Measurements from ENCODE around the gene RGS7.
"Not testable (repeated sequence)": the region's sequence is repeated elsewhere in the genome, so short reads cannot be mapped to it uniquely, and the experiment has no call there.

DNA sequence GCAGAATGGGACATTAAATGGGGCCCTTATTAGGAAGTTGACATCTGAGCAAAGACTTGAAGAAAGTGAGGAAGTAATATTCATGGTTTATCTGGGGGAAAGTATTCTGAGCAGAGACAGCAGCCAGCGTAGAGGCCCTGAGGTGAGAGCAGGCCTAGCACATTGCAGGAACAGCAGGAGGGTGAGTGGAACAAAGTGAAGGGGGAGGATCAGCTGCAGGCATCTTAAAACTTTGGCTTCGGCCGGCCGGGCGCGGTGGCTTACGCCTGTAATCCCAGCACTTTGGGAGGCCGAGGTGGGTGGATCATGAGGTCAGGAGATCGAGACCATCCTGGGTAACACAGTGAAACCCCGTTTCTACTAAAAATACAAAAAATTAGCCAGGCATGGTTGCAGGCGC is 55.0 kb downstream of the RGS7 start:
- TF ChIP-seq EZH2 (IDR thresholded peaks at IDR 0.05; ENCODE audit: low read length): not testable (repeated sequence)
- TF ChIP-seq, protein P1, sequence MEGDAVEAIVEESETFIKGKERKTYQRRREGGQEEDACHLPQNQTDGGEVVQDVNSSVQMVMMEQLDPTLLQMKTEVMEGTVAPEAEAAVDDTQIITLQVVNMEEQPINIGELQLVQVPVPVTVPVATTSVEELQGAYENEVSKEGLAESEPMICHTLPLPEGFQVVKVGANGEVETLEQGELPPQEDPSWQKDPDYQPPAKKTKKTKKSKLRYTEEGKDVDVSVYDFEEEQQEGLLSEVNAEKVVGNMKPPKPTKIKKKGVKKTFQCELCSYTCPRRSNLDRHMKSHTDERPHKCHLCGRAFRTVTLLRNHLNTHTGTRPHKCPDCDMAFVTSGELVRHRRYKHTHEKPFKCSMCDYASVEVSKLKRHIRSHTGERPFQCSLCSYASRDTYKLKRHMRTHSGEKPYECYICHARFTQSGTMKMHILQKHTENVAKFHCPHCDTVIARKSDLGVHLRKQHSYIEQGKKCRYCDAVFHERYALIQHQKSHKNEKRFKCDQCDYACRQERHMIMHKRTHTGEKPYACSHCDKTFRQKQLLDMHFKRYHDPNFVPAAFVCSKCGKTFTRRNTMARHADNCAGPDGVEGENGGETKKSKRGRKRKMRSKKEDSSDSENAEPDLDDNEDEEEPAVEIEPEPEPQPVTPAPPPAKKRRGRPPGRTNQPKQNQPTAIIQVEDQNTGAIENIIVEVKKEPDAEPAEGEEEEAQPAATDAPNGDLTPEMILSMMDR (optimal IDR thresholded peaks at IDR 0.05 in 1 of 3, IDR thresholded peaks at IDR 0.05 in 1 of 3, conservative IDR thresholded peaks at IDR 0.05 in 1 of 3; ENCODE audit: extremely low read depth in 1 of 3, insufficient read depth in 2 of 3, low read length in 3 of 3): not testable (repeated sequence)

All from keratinocyte (primary cell).